Fibroblast of upper back skin (primary cell): Measurements from ENCODE around the gene LRCH1.

Experiments
- DNase-seq: peaks from one replicate; pipeline ENCODE4 v3.0.0-alpha.2; 2013

LRCH1 gene

GRCh38 chr13:46641274-46642081 lies 88.5 kb downstream of the LRCH1 start:
- DNase-seq, result no peak

DNA sequence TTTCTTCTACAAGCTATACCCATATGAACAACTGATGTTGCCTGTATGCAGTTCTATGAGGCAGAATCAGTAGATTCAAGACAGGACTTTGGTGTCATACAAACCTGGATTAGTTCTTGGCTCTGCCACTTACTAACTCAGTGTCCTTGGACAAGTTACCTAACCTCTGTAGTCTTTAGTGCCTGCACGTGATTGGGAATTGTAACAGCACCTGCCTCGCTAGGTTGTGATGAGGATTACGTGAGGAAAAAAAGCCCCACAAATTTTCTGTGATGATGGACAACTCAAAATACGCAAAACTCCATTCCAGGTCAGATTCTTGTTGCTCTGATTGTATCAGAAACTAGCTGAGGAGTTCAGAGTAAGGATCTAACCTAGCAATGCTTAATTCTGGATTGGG lies 89.3 kb downstream of the LRCH1 start:
- DNase-seq, result no peak

DNA sequence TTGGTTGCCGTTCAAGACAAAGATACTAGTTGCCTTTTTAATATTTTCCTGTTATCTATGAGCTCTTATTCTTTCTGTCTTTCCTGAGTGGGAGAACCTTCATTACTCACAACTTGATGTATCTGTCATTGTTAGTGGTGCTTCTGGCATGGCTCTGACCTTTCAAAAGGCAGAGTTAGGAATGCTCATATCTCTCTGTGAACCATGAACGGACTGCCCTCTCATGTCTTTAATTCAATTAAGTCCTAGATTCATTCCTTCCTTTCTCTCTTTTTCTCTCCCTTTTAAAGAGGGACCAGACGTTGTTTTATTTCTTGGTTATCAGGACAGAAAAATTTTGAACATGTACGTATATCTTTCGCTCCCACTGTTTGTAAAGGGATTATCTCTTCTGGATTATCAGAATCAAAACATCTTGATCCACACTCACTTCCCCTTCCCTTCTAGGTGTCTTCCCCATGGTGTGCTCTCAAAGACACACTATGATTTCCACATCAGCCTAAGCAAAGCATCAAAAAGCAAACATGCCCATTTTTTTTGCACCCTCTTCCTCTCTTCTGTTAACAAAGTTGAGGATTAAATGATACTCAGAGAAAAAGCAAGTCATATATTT lies 90.3 kb downstream of the LRCH1 start:
- no peak for DNase-seq

DNA sequence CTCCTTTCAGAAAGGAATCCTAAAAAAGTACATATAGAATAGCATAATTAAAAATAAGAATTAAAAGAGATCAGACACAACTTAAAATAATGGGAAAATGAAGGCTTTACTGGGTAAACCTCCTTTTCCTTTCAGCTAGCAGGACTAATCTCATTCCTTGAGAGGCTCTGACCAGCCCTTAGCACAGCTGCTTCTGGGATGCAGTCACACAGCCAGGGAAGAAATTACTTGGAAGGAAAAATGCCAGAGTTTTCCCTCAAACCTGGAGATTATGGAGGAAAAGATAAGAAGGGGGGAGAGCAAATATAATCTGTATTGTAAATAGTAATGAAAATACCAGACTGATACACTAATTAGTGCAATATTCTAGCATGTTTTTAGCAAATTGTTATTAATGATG lies 91.8 kb downstream of the LRCH1 start:
- peak; percentile 27 for DNase-seq

- DNase-seq, result no peak
Observed at GRCh38 chr13:46647512-46648065, 94.6 kb downstream of the LRCH1 start.

DNA sequence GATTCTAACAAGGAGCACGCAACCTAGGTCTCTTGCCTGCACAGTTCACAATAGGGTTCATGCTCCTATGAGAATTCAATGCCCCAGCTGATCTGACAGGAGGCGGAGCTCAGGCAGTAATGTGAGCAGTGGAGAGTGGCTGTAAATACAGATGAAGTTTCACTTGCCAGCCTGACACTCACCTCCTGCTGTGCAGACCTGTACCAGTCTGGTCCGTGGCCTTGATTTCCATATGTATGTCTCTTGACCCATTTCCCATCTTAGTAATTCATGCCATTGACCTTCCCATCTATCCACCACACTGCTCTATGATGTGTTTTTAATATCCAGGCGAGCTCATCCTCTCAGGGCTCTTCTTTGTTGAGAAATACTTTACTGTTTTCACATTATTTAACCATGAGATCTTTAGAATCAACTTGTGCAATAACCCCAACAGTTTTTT lies 95.2 kb downstream of the LRCH1 start:
- peak; percentile 39 for DNase-seq

- DNase-seq, result no peak
Observed at GRCh38 chr13:46649816-46650215, 96.8 kb downstream of the LRCH1 start.

- DNase-seq, result no peak
Observed at GRCh38 chr13:46654951-46655350, 102.0 kb downstream of the LRCH1 start.

- DNase-seq, result peak; percentile 61
Observed at GRCh38 chr13:46655377-46656180, 102.6 kb downstream of the LRCH1 start.

DNA sequence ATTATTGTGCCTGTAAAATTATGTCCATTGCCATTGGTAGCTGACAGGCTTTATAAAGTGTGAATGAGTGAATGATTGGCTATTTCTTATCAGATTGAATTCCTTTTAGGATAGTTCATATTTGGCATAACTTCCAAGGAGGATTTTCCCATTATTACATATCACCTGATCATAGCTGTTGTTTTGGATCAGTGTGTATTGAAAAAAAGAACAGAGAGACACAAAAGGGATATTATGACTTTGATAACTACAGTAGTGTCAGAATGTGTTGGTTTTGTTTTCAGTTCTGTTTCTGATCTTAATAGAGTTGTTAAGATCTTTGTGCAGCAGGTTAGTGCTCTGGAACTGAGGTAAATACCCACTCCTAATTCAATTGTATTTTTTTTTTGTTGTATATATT lies 103.8 kb downstream of the LRCH1 start:
- DNase-seq, result no peak

- no peak for DNase-seq
Observed at GRCh38 chr13:46659413-46660065, 106.6 kb downstream of the LRCH1 start.

- no peak for DNase-seq
Observed at GRCh38 chr13:46660416-46660815, 107.4 kb downstream of the LRCH1 start.

- no peak for DNase-seq
Observed at GRCh38 chr13:46660857-46661256, 107.9 kb downstream of the LRCH1 start.

GRCh38 chr13:46662690-46663089 lies 109.7 kb downstream of the LRCH1 start:
- no peak for DNase-seq

GRCh38 chr13:46663206-46664037 lies 110.5 kb downstream of the LRCH1 start:
- DNase-seq, result no peak

DNA sequence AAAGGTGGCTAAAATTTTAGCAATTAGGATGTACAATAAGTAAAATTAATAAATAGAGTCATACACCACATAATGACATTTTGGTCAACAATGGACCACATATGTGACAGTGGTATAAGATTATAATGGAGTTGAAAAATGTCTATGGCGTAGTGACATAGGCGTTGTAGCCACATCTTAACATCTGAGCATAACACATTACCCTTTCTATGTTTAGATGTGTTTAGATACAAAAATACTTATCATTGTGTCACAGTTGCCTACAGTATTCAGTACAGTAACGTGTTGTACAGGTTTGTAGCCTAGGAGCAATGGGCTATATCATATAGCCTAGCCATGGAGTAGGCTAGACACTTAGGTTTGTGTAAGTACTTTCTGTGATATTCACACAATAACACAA lies 111.2 kb downstream of the LRCH1 start:
- DNase-seq, result no peak

DNA sequence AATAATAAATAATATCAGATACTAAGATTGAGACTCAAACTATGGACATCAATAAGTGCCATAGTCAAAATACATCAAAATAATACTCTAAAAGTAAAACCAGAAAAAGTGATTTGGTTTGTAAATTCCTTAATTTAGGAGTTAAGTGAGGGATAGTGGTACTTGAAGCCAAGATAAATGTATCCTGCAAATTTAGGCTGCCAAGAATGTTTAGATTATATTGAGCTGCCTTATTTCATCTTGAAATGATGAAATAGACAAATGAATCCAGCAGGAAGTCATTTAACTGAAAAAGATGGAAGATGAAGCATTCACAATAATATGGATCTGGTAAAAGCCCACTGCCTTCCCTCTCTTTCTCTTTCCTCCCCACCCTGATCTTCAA lies 112.3 kb downstream of the LRCH1 start:
- DNase-seq, result no peak

GRCh38 chr13:46665633-46666482 lies 112.9 kb downstream of the LRCH1 start:
- DNase-seq, result peak; percentile 33

- DNase-seq, result no peak
Observed at GRCh38 chr13:46666727-46667456, 113.9 kb downstream of the LRCH1 start.

- DNase-seq, result peak; percentile 35
Observed at GRCh38 chr13:46667687-46668281, 114.8 kb downstream of the LRCH1 start.
